ENCODE measurements around the gene CBARP. TPM values are rescaled to one million over a fixed set of nuclear protein-coding genes. Genes with fewer than 3 reads are reported as not detected.

Gene CBARP
- total and polyA plus RNA-seq, 9 of the 15 experiments (the other 6 are each of a cell fraction or from before 2014, with no cell fraction given), result 0.03 to 8.9 (median 1.2) TPM; not detected in 1

DNA sequence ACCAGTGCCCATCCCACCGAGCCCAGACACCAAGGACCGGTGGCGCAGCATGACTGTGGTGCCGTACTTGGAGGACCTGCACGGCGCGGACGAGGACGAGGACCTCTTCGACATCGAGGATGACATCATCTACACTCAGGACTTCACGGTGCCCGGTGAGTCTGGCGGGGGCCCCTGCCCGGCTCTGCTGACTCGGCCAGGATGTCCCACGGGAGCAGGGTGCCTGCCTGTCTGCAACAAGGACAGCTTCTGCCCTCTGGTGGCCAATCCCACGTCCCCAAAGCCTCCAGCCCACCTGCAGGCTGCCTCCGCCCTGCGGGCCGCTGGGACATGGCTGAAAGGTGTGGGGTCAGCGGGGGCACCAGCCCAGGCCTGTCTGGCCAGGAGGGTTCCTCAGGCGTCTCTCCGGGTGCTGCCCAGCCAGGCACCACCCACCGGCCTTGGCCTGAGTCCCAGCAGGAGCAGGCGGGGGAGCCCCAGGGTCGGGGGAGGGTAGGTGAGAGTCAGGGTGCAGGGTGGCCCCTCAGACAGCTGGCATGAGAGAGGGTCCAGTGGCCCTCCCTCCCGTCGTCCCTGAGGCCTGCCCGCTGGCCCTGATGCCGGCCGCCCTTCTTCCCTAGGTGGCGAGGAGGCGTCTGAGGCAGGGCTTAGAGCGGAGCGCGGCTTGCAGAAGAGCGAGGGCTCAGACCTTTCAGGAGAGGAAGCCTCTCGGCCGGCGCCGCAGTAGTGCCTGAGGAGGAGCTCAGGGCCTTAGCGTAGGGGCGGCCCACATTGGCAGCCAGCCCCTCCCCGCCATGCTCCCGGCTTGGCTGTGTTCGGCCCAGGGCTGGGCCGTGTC is 14.6 kb downstream of the CBARP start (continued):
- TF ChIP-seq, protein P1, sequence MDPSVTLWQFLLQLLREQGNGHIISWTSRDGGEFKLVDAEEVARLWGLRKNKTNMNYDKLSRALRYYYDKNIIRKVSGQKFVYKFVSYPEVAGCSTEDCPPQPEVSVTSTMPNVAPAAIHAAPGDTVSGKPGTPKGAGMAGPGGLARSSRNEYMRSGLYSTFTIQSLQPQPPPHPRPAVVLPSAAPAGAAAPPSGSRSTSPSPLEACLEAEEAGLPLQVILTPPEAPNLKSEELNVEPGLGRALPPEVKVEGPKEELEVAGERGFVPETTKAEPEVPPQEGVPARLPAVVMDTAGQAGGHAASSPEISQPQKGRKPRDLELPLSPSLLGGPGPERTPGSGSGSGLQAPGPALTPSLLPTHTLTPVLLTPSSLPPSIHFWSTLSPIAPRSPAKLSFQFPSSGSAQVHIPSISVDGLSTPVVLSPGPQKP (CRISPR knock-in tag; IDR thresholded peaks at IDR 0.05), result no peak
- TF ChIP-seq FOS (IDR thresholded peaks at IDR 0.05; ENCODE audit: extremely low read depth, insufficient read length), result no peak
- no peak for TF ChIP-seq ZNF316 (IDR thresholded peaks at IDR 0.05)
- TF ChIP-seq RFX5 (IDR thresholded peaks at IDR 0.05; ENCODE audit: low read depth, low read length), result no peak
- no peak for TF ChIP-seq FOXK2 (conservative IDR thresholded peaks at IDR 0.05 in 1 of 2, IDR thresholded peaks at IDR 0.05 in 1 of 2; ENCODE audit: low read depth in 2 of 2)
- TF ChIP-seq, protein P2, sequence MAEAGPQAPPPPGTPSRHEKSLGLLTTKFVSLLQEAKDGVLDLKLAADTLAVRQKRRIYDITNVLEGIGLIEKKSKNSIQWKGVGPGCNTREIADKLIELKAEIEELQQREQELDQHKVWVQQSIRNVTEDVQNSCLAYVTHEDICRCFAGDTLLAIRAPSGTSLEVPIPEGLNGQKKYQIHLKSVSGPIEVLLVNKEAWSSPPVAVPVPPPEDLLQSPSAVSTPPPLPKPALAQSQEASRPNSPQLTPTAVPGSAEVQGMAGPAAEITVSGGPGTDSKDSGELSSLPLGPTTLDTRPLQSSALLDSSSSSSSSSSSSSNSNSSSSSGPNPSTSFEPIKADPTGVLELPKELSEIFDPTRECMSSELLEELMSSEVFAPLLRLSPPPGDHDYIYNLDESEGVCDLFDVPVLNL (CRISPR knock-in tag; IDR thresholded peaks at IDR 0.05; ENCODE audit: low read depth), result no peak
- TF ChIP-seq, protein P3, sequence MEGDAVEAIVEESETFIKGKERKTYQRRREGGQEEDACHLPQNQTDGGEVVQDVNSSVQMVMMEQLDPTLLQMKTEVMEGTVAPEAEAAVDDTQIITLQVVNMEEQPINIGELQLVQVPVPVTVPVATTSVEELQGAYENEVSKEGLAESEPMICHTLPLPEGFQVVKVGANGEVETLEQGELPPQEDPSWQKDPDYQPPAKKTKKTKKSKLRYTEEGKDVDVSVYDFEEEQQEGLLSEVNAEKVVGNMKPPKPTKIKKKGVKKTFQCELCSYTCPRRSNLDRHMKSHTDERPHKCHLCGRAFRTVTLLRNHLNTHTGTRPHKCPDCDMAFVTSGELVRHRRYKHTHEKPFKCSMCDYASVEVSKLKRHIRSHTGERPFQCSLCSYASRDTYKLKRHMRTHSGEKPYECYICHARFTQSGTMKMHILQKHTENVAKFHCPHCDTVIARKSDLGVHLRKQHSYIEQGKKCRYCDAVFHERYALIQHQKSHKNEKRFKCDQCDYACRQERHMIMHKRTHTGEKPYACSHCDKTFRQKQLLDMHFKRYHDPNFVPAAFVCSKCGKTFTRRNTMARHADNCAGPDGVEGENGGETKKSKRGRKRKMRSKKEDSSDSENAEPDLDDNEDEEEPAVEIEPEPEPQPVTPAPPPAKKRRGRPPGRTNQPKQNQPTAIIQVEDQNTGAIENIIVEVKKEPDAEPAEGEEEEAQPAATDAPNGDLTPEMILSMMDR (IDR thresholded peaks at IDR 0.05 in 2 of 3, conservative IDR thresholded peaks at IDR 0.05 in 1 of 3; ENCODE audit: insufficient read depth in 2 of 3, low read depth in 1 of 3, low read length in 3 of 3), result peak; percentile 60 to 74 (median 60)
- no peak for TF ChIP-seq NFATC3 (IDR thresholded peaks at IDR 0.05)
- TF ChIP-seq RAD21 (CRISPR knock-in tag; conservative IDR thresholded peaks at IDR 0.05 in 1 of 2, IDR thresholded peaks at IDR 0.05 in 1 of 2), result peak in 1 of 2 experiments; percentile 46; a peak in 2 of 4 replicates
- TF ChIP-seq SMC3 (conservative IDR thresholded peaks at IDR 0.05; ENCODE audit: insufficient read depth, low read depth, low read length), result 0 out of 2 replicates have a peak, but pooled peaks have one; percentile 47
- TF ChIP-seq CEBPG (CRISPR knock-in tag; IDR thresholded peaks at IDR 0.05), result no peak
- no peak for TF ChIP-seq CEBPG (tag; conservative IDR thresholded peaks at IDR 0.05 in 1 of 2, IDR thresholded peaks at IDR 0.05 in 1 of 2)
- TF ChIP-seq PRPF4 (IDR thresholded peaks at IDR 0.05; ENCODE audit: insufficient read depth, low read depth, low read length, poor library complexity, severe bottlenecking), result no peak
- TF ChIP-seq MAFG (tag; conservative IDR thresholded peaks at IDR 0.05), result no peak
- TF ChIP-seq, protein P4, sequence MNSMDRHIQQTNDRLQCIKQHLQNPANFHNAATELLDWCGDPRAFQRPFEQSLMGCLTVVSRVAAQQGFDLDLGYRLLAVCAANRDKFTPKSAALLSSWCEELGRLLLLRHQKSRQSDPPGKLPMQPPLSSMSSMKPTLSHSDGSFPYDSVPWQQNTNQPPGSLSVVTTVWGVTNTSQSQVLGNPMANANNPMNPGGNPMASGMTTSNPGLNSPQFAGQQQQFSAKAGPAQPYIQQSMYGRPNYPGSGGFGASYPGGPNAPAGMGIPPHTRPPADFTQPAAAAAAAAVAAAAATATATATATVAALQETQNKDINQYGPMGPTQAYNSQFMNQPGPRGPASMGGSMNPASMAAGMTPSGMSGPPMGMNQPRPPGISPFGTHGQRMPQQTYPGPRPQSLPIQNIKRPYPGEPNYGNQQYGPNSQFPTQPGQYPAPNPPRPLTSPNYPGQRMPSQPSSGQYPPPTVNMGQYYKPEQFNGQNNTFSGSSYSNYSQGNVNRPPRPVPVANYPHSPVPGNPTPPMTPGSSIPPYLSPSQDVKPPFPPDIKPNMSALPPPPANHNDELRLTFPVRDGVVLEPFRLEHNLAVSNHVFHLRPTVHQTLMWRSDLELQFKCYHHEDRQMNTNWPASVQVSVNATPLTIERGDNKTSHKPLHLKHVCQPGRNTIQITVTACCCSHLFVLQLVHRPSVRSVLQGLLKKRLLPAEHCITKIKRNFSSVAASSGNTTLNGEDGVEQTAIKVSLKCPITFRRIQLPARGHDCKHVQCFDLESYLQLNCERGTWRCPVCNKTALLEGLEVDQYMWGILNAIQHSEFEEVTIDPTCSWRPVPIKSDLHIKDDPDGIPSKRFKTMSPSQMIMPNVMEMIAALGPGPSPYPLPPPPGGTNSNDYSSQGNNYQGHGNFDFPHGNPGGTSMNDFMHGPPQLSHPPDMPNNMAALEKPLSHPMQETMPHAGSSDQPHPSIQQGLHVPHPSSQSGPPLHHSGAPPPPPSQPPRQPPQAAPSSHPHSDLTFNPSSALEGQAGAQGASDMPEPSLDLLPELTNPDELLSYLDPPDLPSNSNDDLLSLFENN (IDR thresholded peaks at IDR 0.05; ENCODE audit: low read depth in 2 of 2, low read length in 2 of 2), result no peak
- TF ChIP-seq, protein P5, sequence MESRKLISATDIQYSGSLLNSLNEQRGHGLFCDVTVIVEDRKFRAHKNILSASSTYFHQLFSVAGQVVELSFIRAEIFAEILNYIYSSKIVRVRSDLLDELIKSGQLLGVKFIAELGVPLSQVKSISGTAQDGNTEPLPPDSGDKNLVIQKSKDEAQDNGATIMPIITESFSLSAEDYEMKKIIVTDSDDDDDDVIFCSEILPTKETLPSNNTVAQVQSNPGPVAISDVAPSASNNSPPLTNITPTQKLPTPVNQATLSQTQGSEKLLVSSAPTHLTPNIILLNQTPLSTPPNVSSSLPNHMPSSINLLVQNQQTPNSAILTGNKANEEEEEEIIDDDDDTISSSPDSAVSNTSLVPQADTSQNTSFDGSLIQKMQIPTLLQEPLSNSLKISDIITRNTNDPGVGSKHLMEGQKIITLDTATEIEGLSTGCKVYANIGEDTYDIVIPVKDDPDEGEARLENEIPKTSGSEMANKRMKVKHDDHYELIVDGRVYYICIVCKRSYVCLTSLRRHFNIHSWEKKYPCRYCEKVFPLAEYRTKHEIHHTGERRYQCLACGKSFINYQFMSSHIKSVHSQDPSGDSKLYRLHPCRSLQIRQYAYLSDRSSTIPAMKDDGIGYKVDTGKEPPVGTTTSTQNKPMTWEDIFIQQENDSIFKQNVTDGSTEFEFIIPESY (CRISPR knock-in tag; IDR thresholded peaks at IDR 0.05), result peak; percentile 74

Measured in K562 (cell line).